ENCODE results near the gene MRPL44. TPM values are rescaled to one million over a fixed set of nuclear protein-coding genes. Genes with fewer than 3 reads are reported as not detected.
A peak's percentile ranks its signal among the peaks of the same experiment; 100 is the strongest.

The MRPL44 gene
- polyA plus RNA-seq, 1 experiment: 12.8 TPM

GRCh38 chr2:223959688-223960087 lies 2.4 kb downstream of the MRPL44 start:
- CTCF ChIA-PET: interaction anchor here (1.7 to 2.4 kb wide), 2 partner anchors 11 to 34 kb away, joined by 4 to 22 read pairs; no protein-coding TSS in a partner anchor
- POLR2A ChIA-PET: no interaction called here
- no peaks in the 10 kb centered on the region for H3K27me3 ChIP-seq (ENCODE audit: control insufficient read depth, insufficient read depth, low read length)
- no peak for DNase-seq (ENCODE audit: low read depth)
- TF ChIP-seq, protein P1, sequence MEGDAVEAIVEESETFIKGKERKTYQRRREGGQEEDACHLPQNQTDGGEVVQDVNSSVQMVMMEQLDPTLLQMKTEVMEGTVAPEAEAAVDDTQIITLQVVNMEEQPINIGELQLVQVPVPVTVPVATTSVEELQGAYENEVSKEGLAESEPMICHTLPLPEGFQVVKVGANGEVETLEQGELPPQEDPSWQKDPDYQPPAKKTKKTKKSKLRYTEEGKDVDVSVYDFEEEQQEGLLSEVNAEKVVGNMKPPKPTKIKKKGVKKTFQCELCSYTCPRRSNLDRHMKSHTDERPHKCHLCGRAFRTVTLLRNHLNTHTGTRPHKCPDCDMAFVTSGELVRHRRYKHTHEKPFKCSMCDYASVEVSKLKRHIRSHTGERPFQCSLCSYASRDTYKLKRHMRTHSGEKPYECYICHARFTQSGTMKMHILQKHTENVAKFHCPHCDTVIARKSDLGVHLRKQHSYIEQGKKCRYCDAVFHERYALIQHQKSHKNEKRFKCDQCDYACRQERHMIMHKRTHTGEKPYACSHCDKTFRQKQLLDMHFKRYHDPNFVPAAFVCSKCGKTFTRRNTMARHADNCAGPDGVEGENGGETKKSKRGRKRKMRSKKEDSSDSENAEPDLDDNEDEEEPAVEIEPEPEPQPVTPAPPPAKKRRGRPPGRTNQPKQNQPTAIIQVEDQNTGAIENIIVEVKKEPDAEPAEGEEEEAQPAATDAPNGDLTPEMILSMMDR (IDR thresholded peaks at IDR 0.05; ENCODE audit: insufficient read depth, low read depth, low read length): no peak
- peaks cover 4% of the 10 kb centered on the region for H3K36me3 ChIP-seq (ENCODE audit: control insufficient read depth, insufficient read depth, low read length)
- no peak overlapping the region for H3K4me3 ChIP-seq (ENCODE audit: low read depth, low read length)

DNA sequence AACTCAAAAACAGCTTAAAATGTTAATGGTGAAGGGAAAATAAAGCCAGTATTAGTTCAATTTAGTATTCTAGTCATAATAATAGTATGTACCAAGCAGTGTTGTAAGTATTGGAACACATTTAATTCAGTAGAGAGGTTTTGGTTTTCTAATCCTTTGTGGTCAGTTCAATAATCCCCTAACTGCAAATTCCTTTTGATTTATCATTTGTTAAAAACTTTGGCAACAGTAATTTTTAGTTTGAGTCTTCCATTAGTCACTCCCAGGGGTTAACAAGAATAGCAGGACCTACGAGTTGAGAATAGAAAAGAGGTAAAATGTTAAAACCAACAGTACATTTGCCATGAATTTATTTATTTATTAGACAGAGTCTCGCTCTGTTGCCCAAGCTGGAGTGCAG lies 10.7 kb downstream of the MRPL44 start:
- Histone ChIP-seq H3K27me3 (ENCODE audit: control insufficient read depth, insufficient read depth, low read length) (no peaks in the 10 kb centered on the region), H3K36me3 (ENCODE audit: control insufficient read depth, insufficient read depth, low read length) (no peaks in the 10 kb centered on the region; the same call in 1 of the 2 replicates), H3K4me3 (ENCODE audit: low read depth, low read length) (no peak overlapping the region)
- DNase-seq (ENCODE audit: low read depth): no peak
- POLR2A ChIA-PET: no interaction called here
- TF ChIP-seq, protein P1 (IDR thresholded peaks at IDR 0.05; ENCODE audit: insufficient read depth, low read depth, low read length): no peak
- CTCF ChIA-PET: interaction anchor here (0.6 to 14.6 kb wide), 4 partner anchors 22 to 481 kb away, joined by 3 to 216 read pairs (median 60); no protein-coding TSS in a partner anchor

DNA sequence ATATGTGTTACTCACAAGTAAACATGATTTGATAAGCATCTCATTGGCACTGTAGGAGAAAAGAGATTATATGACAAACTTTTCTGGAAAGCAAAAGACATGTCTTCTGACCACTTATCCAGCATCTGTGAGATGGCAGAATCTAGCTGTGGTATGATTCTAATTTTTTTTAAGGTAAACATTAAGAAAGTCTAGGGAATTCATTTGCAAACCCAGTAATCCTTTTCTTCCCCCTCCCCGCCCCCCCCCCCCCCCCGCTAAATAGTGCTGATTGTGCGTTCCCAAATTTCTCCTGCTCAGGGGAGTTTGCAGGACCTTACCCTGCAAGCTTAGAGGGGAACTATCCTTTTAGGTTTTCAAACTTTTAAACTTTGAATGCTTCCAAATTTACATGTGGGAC lies 12.1 kb downstream of the MRPL44 start:
- no peaks in the 10 kb centered on the region for H3K27me3 ChIP-seq (ENCODE audit: control insufficient read depth, insufficient read depth, low read length)
- no peak for DNase-seq (ENCODE audit: low read depth)
- no peaks in the 10 kb centered on the region for H3K36me3 ChIP-seq (ENCODE audit: control insufficient read depth, insufficient read depth, low read length)
- no peak overlapping the region for H3K4me3 ChIP-seq (ENCODE audit: low read depth, low read length)
- TF ChIP-seq, protein P1 (IDR thresholded peaks at IDR 0.05; ENCODE audit: insufficient read depth, low read depth, low read length): no peak
- POLR2A ChIA-PET: no interaction called here
- CTCF ChIA-PET: interaction anchor here (0.6 to 14.6 kb wide), 16 partner anchors 8 to 679 kb away, joined by 3 to 216 read pairs (median 5); partner anchors contain the start of gene MRPL44

DNA sequence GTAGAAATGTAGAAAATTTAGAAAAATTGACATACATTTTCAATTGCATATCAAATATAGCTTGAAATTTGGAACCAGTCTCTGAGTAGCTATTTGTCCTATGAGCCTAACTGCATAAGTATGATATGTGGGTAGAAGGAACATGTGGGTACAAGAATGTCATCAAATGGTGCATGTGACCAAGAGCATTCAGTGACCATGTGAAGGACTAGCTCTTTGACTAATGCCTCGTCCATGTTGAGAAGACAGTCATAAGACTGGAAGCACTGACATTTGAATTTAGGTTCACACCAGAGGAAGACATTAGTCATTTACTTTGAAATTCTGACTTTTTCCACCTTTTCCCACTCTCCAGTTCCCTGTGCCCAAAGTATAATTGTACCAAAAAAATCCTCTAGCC lies 12.6 kb downstream of the MRPL44 start:
- Histone ChIP-seq H3K4me3 (ENCODE audit: low read depth, low read length) (no peak overlapping the region), H3K36me3 (ENCODE audit: control insufficient read depth, insufficient read depth, low read length) (no peaks in the 10 kb centered on the region), H3K27me3 (ENCODE audit: control insufficient read depth, insufficient read depth, low read length) (no peaks in the 10 kb centered on the region)
- no peak for DNase-seq (ENCODE audit: low read depth)
- POLR2A ChIA-PET: no interaction called here
- CTCF ChIA-PET: interaction anchor here (0.6 to 14.6 kb wide), 22 partner anchors 9 to 679 kb away, joined by 3 to 216 read pairs (median 4); partner anchors contain the start of gene MRPL44
- TF ChIP-seq, protein P1 (IDR thresholded peaks at IDR 0.05; ENCODE audit: insufficient read depth, low read depth, low read length): no peak

DNA sequence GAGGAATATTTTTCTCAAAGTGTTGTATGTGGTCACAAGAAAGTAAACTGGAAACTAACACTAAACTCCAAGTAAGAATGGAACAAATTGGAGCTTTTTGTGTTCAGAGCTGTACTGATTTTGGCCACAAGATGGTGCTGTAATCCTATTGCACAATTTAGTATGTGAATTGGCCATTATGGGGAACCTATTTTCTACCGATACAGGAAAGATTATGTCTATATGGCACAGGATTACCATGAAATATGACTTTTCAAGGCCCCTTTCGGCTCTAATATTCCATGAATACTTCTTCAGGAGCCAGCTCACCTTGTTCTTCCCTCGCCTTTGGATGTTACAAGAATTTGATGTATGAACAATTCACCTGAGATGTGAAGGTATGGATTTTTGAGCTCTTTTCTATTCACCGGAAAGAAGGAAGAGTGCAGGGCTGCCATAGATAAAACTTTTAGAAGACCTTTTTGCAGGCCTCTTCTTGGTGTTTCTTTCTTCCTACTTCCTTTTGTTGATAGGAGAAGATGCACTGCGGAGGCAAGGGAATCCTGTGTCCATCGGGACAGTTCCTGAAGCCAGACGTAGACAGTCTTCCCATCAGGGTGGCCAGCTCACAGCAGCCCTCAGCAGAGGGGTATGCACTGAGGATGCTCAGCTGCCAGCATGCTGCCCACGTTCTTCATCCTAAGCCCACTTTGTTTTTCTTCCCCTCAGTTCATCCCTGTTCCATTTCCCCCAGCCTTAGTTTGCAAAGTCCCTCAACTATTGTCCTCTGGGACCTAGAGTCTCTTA lies 13.3 kb downstream of the MRPL44 start:
- CTCF ChIA-PET: interaction anchor here (0.7 to 14.6 kb wide), 27 partner anchors 10 to 680 kb away, joined by 3 to 216 read pairs (median 4); partner anchors contain the start of gene MRPL44
- POLR2A ChIA-PET: no interaction called here

More for the DNA sequence above, 13.3 kb downstream of the MRPL44 start:
- DNase-seq (ENCODE audit: low read depth): no peak
- H3K4me3 ChIP-seq (ENCODE audit: low read depth, low read length): no peak overlapping the region
- H3K27me3 ChIP-seq (ENCODE audit: control insufficient read depth, insufficient read depth, low read length): no peaks in the 10 kb centered on the region
- H3K36me3 ChIP-seq (ENCODE audit: control insufficient read depth, insufficient read depth, low read length): no peaks in the 10 kb centered on the region; the same call in 1 of the 2 replicates
- TF ChIP-seq, protein P1 (IDR thresholded peaks at IDR 0.05; ENCODE audit: insufficient read depth, low read depth, low read length): peak; percentile 82

All from BJ (cell line).